ENCODE measurements around the gene MYBPHL.

GRCh38 chr1:109254621-109255096, 52.2 kb downstream of the MYBPHL start:
- TF ChIP-seq POLR2A (IDR thresholded peaks at IDR 0.05) (no peak), CTCF (IDR thresholded peaks at IDR 0.05) (no peak)
